Lower leg skin (tissue), 4 donors: ENCODE data around the gene CCSER2. TPM values are rescaled to one million over a fixed set of nuclear protein-coding genes. Genes with fewer than 3 reads are reported as not detected.

ENCODE experiments used
- DNase-seq, 2 donors: peaks; one replicate each; pipeline ENCODE4 v3.0.0-alpha.2; 2019; ENCODE audit warnings: low spot score in 2 of 2
- H3K4me3 ChIP-seq: fragments of 200-600 bp; sonication (generic); 2 replicates; pipeline ENCODE4 v1.5.1; 2017; ENCODE audit warnings: mild to moderate bottlenecking, low read depth; ENCODE audit not compliant: poor library complexity, severe bottlenecking
- CTCF ChIP-seq, 3 donors: fragments of 450-650 bp; IDR thresholded peaks; one replicate each; pipeline ENCODE4 v1.5.1; 2016; ENCODE audit warnings: antibody characterized with exemption in 3 of 3, mild to moderate bottlenecking in 3 of 3, moderate library complexity in 2 of 3
- POLR2A ChIP-seq, 2 donors: fragments of 450-650 bp; IDR thresholded peaks; one replicate each; pipeline ENCODE4 v1.6.1; 2016 to 2017; ENCODE audit warnings: antibody characterized with exemption in 2 of 2, mild to moderate bottlenecking in 1 of 2, moderate library complexity in 1 of 2
- WGBS, 2 donors: methylation state at CpG; one replicate each; pipeline ENCODE4 v1.1.5; 2018; 5-methylcytosine and 5-hydroxymethylcytosine counted together
- intact Hi-C: fragments of 100-400 bp; cut with DNase I; formaldehyde crosslinking; loops from one replicate; pipeline ENCODE4 v1.15.0; 2023; ENCODE audit warnings: low total_unique reads
- total RNA-seq, 4 donors: library from RNA; depleted of rRNA; stranded (reverse); fragments of >200 nt; gene quantifications; one replicate each; pipeline ENCODE4 v1.1.0, GENCODE V29; 2016

The CCSER2 gene
- total RNA-seq, 4 donors from 2014 or later, result 33.3 to 69.5 (median 47.7) TPM

- no peak for DNase-seq
- no peak overlapping the region for H3K4me3 ChIP-seq
- no peak for TF ChIP-seq POLR2A (IDR thresholded peaks at IDR 0.05)
- TF ChIP-seq CTCF (IDR thresholded peaks at IDR 0.05), result no peak
- 56 to 59% methylated on average over 10 of the region's 10 CpGs for WGBS, 2 donors
- intact Hi-C loops, result no loop called here
These were observed 32.1 kb upstream of the CCSER2 start for GRCh38 chr10:84296091-84296981.

- no peak for TF ChIP-seq CTCF (IDR thresholded peaks at IDR 0.05)
- no peak for TF ChIP-seq POLR2A (IDR thresholded peaks at IDR 0.05)
- intact Hi-C loops, result no loop called here
- no peak for DNase-seq
- 76 to 84% methylated on average over 3 of the region's 3 CpGs for WGBS, 2 donors
- no peak overlapping the region for H3K4me3 ChIP-seq
These were observed 30.3 kb upstream of the CCSER2 start for GRCh38 chr10:84298057-84298456.

GRCh38 chr10:84302223-84302622 lies 26.2 kb upstream of the CCSER2 start:
- WGBS, 2 donors, result 72 to 83% methylated on average over 2 of the region's 2 CpGs

GRCh38 chr10:84306751-84307384 lies 21.5 kb upstream of the CCSER2 start:
- TF ChIP-seq POLR2A (IDR thresholded peaks at IDR 0.05) (no peak), CTCF (IDR thresholded peaks at IDR 0.05) (no peak)
- no peak overlapping the region for H3K4me3 ChIP-seq
- intact Hi-C loops, result no loop called here
- no peak for DNase-seq
- WGBS, 2 donors, result 81% methylated on average over 4 of the region's 4 CpGs

More at GRCh38 chr10:84302223-84302622, 26.2 kb upstream of the CCSER2 start:
- DNase-seq, result no peak
- no peak for TF ChIP-seq CTCF (IDR thresholded peaks at IDR 0.05)
- TF ChIP-seq POLR2A (IDR thresholded peaks at IDR 0.05), result no peak
- intact Hi-C loops, result no loop called here
- H3K4me3 ChIP-seq, result no peak overlapping the region

GRCh38 chr10:84308021-84308420 lies 20.4 kb upstream of the CCSER2 start:
- DNase-seq, result no peak
- WGBS, 2 donors, result 36 to 37% methylated on average over 1 of the region's 1 CpG
- no peak for TF ChIP-seq CTCF (IDR thresholded peaks at IDR 0.05)
- no peak for TF ChIP-seq POLR2A (IDR thresholded peaks at IDR 0.05)
- intact Hi-C loops, result no loop called here
- H3K4me3 ChIP-seq, result no peak overlapping the region
